ENCODE results near the gene SPIB. TPM values are rescaled to one million over a fixed set of nuclear protein-coding genes. Genes with fewer than 3 reads are reported as not detected.

The SPIB gene
- polyA plus RNA-seq, 1 donor (not counting 4 experiments of a cell fraction or from before 2014, with no cell fraction given), result not detected

- FAIRE-seq, result no peak
- TF ChIP-seq EZH2 (IDR thresholded peaks at IDR 0.05; ENCODE audit: low read length), result no peak
- TF ChIP-seq CTCF (optimal IDR thresholded peaks at IDR 0.05 in 1 of 3, IDR thresholded peaks at IDR 0.05 in 1 of 3, conservative IDR thresholded peaks at IDR 0.05 in 1 of 3; ENCODE audit: extremely low read depth in 1 of 3, insufficient read depth in 2 of 3, low read length in 3 of 3), result no peak
These were observed 34.5 kb downstream of the SPIB start for GRCh38 chr19:50453243-50453642.

DNA sequence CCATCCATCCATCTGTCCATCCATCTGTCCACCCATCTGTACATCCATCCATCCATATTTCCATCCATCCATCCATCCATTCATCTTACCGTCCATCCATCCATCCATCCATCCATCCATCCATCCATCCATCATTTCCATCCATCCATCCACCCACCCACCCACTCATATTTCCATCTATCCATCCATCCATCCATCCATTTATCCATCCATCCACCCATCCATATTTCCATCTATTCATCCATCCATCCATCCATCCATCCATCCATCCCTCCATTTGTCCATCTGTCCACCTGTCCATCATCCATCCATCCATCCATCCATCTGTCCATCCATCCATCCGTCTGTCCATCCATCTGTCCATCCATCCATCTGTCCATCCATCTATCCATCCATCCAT, 37.3 kb downstream of the SPIB start:
- H3K27ac ChIP-seq (ENCODE audit: control insufficient read depth, insufficient read depth, low read length), result no peak overlapping the region
- no peaks in the 10 kb centered on the region for H3K9me1 ChIP-seq (ENCODE audit: control insufficient read depth, extremely low read depth, insufficient read depth, low read length)
- H3K4me3 ChIP-seq (ENCODE audit: control insufficient read depth in 2 of 3, extremely low read depth in 1 of 3, insufficient read depth in 2 of 3, low read depth in 1 of 3, low read length in 3 of 3), result no peak overlapping the region
- TF ChIP-seq CTCF (optimal IDR thresholded peaks at IDR 0.05 in 1 of 3, IDR thresholded peaks at IDR 0.05 in 1 of 3, conservative IDR thresholded peaks at IDR 0.05 in 1 of 3; ENCODE audit: extremely low read depth in 1 of 3, insufficient read depth in 2 of 3, low read length in 3 of 3) (no peak), EZH2 (IDR thresholded peaks at IDR 0.05; ENCODE audit: low read length) (no peak)
- no peaks in the 10 kb centered on the region for H3K79me2 ChIP-seq (ENCODE audit: control insufficient read depth, insufficient read depth, low read length)
- no peaks in the 10 kb centered on the region for H3K4me1 ChIP-seq (ENCODE audit: control insufficient read depth, extremely low read depth, insufficient read depth, low read length)
- no peaks in the 10 kb centered on the region for H4K20me1 ChIP-seq (ENCODE audit: control insufficient read depth, extremely low read depth, insufficient read depth, low read length)
- DNase-seq (ENCODE audit: low read depth, low spot score) (no peak), FAIRE-seq (no peak)
- no peaks in the 10 kb centered on the region for H3K36me3 ChIP-seq (ENCODE audit: control insufficient read depth in 2 of 2, extremely low read depth in 1 of 2, insufficient read depth in 2 of 2, low read length in 2 of 2)
- dilution Hi-C loops (cut with MboI; ENCODE audit: extremely low pct_ligation_motif_present, low sequenced_read_pairs), result no loop called here
- H3K27me3 ChIP-seq (ENCODE audit: control insufficient read depth, extremely low read depth, insufficient read depth, low read length), result peaks cover 4% of the 10 kb centered on the region
- H3K9me3 ChIP-seq (ENCODE audit: control insufficient read depth, low read depth, low read length), result no peaks in the 10 kb centered on the region
- no peak overlapping the region for H3K4me2 ChIP-seq (ENCODE audit: control insufficient read depth, extremely low read depth, insufficient read depth, low read depth, low read length)
- no peak overlapping the region for H3K9ac ChIP-seq (ENCODE audit: control insufficient read depth, extremely low read depth, insufficient read depth, low read length)
- no peak overlapping the region for H2AFZ ChIP-seq (ENCODE audit: control insufficient read depth, low read length)

More at GRCh38 chr19:50453243-50453642, 34.5 kb downstream of the SPIB start:
- Histone ChIP-seq H3K9me3 (ENCODE audit: control insufficient read depth, low read depth, low read length) (no peaks in the 10 kb centered on the region), H3K36me3 (ENCODE audit: control insufficient read depth in 2 of 2, extremely low read depth in 1 of 2, insufficient read depth in 2 of 2, low read length in 2 of 2) (no peaks in the 10 kb centered on the region), H3K27ac (ENCODE audit: control insufficient read depth, insufficient read depth, low read length) (no peak overlapping the region), H3K4me1 (ENCODE audit: control insufficient read depth, extremely low read depth, insufficient read depth, low read length) (no peaks in the 10 kb centered on the region), H3K9me1 (ENCODE audit: control insufficient read depth, extremely low read depth, insufficient read depth, low read length) (no peaks in the 10 kb centered on the region), H3K27me3 (ENCODE audit: control insufficient read depth, extremely low read depth, insufficient read depth, low read length) (peaks cover 7% of the 10 kb centered on the region), H3K9ac (ENCODE audit: control insufficient read depth, extremely low read depth, insufficient read depth, low read length) (no peak overlapping the region), H3K4me2 (ENCODE audit: control insufficient read depth, extremely low read depth, insufficient read depth, low read depth, low read length) (no peak overlapping the region), H3K4me3 (ENCODE audit: control insufficient read depth in 2 of 3, extremely low read depth in 1 of 3, insufficient read depth in 2 of 3, low read depth in 1 of 3, low read length in 3 of 3) (no peak overlapping the region), H2AFZ (ENCODE audit: control insufficient read depth, low read length) (no peak overlapping the region), H4K20me1 (ENCODE audit: control insufficient read depth, extremely low read depth, insufficient read depth, low read length) (no peaks in the 10 kb centered on the region), H3K79me2 (ENCODE audit: control insufficient read depth, insufficient read depth, low read length) (no peaks in the 10 kb centered on the region)
- DNase-seq (ENCODE audit: low read depth, low spot score), result no peak
- dilution Hi-C loops (cut with MboI; ENCODE audit: extremely low pct_ligation_motif_present, low sequenced_read_pairs), result no loop called here
